T-helper 17 cell (primary cell): ENCODE results near the gene SHANK2. TPM values are rescaled to one million over a fixed set of nuclear protein-coding genes. Genes with fewer than 3 reads are reported as not detected.
A peak's percentile ranks its signal among the peaks of the same experiment; 100 is the strongest.

Source experiments
- ATAC-seq: fragments of 150-1000 bp; cut with Tn5 transposase; 2 replicates; pipeline ENCODE4 v1.10.0; 2021; ENCODE audit warnings: mild to moderate bottlenecking, moderate library complexity
- DNase-seq, 3 donors: peaks; one replicate each; pipeline versions ENCODE4 v3.0.0 to v3.0.0-alpha.2; 2020 to 2021
- H3K9me3 ChIP-seq: one replicate; pipeline ENCODE4 v1.7.0; 2013; ENCODE audit warnings: low read length, mild to moderate bottlenecking; ENCODE audit not compliant: control insufficient read depth, poor library complexity, severe bottlenecking
- H3K27ac Mint-ChIP-seq: one replicate; pipeline ENCODE4 v1.8.0; 2022; ENCODE audit warnings: mild to moderate bottlenecking, moderate library complexity, mixed read lengths
- H3K27me3 Mint-ChIP-seq: one replicate; pipeline ENCODE4 v1.8.0; 2022; ENCODE audit warnings: mixed read lengths
- H3K36me3 Mint-ChIP-seq: one replicate; pipeline ENCODE4 v1.8.0; 2022; ENCODE audit warnings: low read depth, mixed read lengths
- H3K4me1 Mint-ChIP-seq: one replicate; pipeline ENCODE4 v1.8.0; 2022; ENCODE audit warnings: mild to moderate bottlenecking, mixed read lengths
- H3K4me3 Mint-ChIP-seq: one replicate; pipeline ENCODE4 v1.8.0; 2022; ENCODE audit warnings: mild to moderate bottlenecking, moderate library complexity, mixed read lengths
- total RNA-seq, 4 donors: library from RNA in 2 of 4; stranded (reverse) in 2 of 4; gene quantifications; one replicate each; pipeline ENCODE4 v1.2.3 and lab custom pipeline; 2022 to 2026

SHANK2 gene
- total RNA-seq, 2 donors from 2014 or later: 0.37 TPM; not detected in 1

GRCh38 chr11:71203681-71204080 lies 48.7 kb downstream of the SHANK2 start:
- ATAC-seq (no peak), DNase-seq (no peak)
- Mint-ChIP-seq H3K27ac (no peak overlapping the region), H3K27me3 (peaks cover 34% of the 10 kb centered on the region), H3K4me1 (no peaks in the 10 kb centered on the region), H3K36me3 (no peaks in the 10 kb centered on the region), H3K4me3 (no peak overlapping the region)
- no peaks in the 10 kb centered on the region for H3K9me3 ChIP-seq

GRCh38 chr11:71202966-71203365 lies 49.4 kb downstream of the SHANK2 start:
- Mint-ChIP-seq H3K4me1 (no peaks in the 10 kb centered on the region), H3K36me3 (no peaks in the 10 kb centered on the region), H3K27me3 (peaks cover 34% of the 10 kb centered on the region), H3K4me3 (no peak overlapping the region), H3K27ac (peak overlapping the region; percentile 66)
- H3K9me3 ChIP-seq: no peaks in the 10 kb centered on the region
- ATAC-seq: no peak
- no peak for DNase-seq

GRCh38 chr11:71202598-71202944 lies 49.8 kb downstream of the SHANK2 start:
- DNase-seq (no peak), ATAC-seq (no peak)
- Mint-ChIP-seq H3K27ac (peak overlapping the region; percentile 66), H3K27me3 (peaks cover 31% of the 10 kb centered on the region), H3K4me3 (no peak overlapping the region), H3K36me3 (no peaks in the 10 kb centered on the region), H3K4me1 (no peaks in the 10 kb centered on the region)
- no peaks in the 10 kb centered on the region for H3K9me3 ChIP-seq

Other genes with a start within 250 kb of the SHANK2 start
- gene DHCR7, start 195.8 kb upstream of the SHANK2 start, total RNA-seq: 10 to 100 TPM; 16.8 to 26.7 TPM
- 100 to 1,000 TPM in 1 of 2 donors, 10 to 100 TPM in 1; 99.7 to 114 TPM for gene NADSYN1, start 200.6 kb upstream of the SHANK2 start, total RNA-seq